Mucosa of descending colon (tissue), 3 donors: ENCODE results near the gene SRMS. TPM values are rescaled to one million over a fixed set of nuclear protein-coding genes. Genes with fewer than 3 reads are reported as not detected.

Source experiments
- ATAC-seq: fragments of 200-7000 bp; cut with Tn5 transposase; one replicate; pipeline ENCODE4 v1.9.1; 2020; ENCODE audit warnings: mild to moderate bottlenecking, moderate library complexity
- DNase-seq, 3 donors: peaks; one replicate each; pipeline ENCODE4 v3.0.0-alpha.2; 2020
- H3K36me3 ChIP-seq: fragments of 200-600 bp; one replicate; pipeline ENCODE4 v1.8.0; 2021; ENCODE audit warnings: low read depth, mild to moderate bottlenecking
- H3K4me1 ChIP-seq: fragments of 200-600 bp; one replicate; pipeline ENCODE4 v1.8.0; 2021; ENCODE audit warnings: low read depth, mild to moderate bottlenecking
- H3K4me3 ChIP-seq: fragments of 200-600 bp; one replicate; pipeline ENCODE4 v1.8.0; 2021; ENCODE audit warnings: mild to moderate bottlenecking
- H3K9me3 ChIP-seq: fragments of 200-600 bp; one replicate; pipeline ENCODE4 v1.8.0; 2021; ENCODE audit warnings: mild to moderate bottlenecking
- CTCF ChIP-seq: fragments of 200-600 bp; IDR thresholded peaks from one replicate; pipeline ENCODE4 v1.8.0; 2022; ENCODE audit warnings: antibody characterized with exemption, mild to moderate bottlenecking
- intact Hi-C, 2 donors: fragments of 100-400 bp; cut with DNase I in 1 of 2; cut with micrococcal nuclease in 1 of 2; formaldehyde crosslinking; loops; one replicate each; pipeline versions ENCODE4 v1.11.0 to v1.11.1; 2022; cut with DNase I, micrococcal nuclease
- total RNA-seq, 3 donors: library from RNA; stranded (reverse); fragmentation: NEBNext Ultra II Directional in 2 of 3; extraction: Animal tissue kit (Norgen Biotek cat#: 25700) in 2 of 3; gene quantifications; one replicate each; pipeline versions ENCODE4 v1.2.1 to v1.2.4, GENCODE V29; 2021 to 2023
- donor health status: DM: no; HTN: no; CAD: no; lungs with moderate emphysema.
- donor health status: DM: no; HTN: no; CAD: no.
- donor health status: DM: no; HTN: yes; CAD: no.

Gene SRMS
- total RNA-seq, 3 donors from 2014 or later: 0.25 to 0.52 (median 0.27) TPM

GRCh38 chr20:63529861-63530787 is 17.4 kb downstream of the SRMS start:
- H3K4me3 ChIP-seq: no peak overlapping the region
- DNase-seq (peak; percentile 6 to 62 (median 50)), ATAC-seq (no peak)
- peaks cover 21% of the 10 kb centered on the region for H3K4me1 ChIP-seq
- intact Hi-C loops: no loop called here
- no peaks in the 10 kb centered on the region for H3K36me3 ChIP-seq
- TF ChIP-seq CTCF: no peak
- H3K9me3 ChIP-seq: no peaks in the 10 kb centered on the region

- intact Hi-C loops: no loop called here
- peak in 1 of 3 donors; percentile 53 for DNase-seq
- Histone ChIP-seq H3K4me1 (peaks cover 13% of the 10 kb centered on the region), H3K4me3 (no peak overlapping the region), H3K9me3 (no peaks in the 10 kb centered on the region), H3K36me3 (no peaks in the 10 kb centered on the region)
- no peak for TF ChIP-seq CTCF
- no peak for ATAC-seq
Measured at GRCh38 chr20:63529180-63529860, 18.2 kb downstream of the SRMS start.

- intact Hi-C loops: no loop called here
- ATAC-seq (no peak), DNase-seq (peak in 1 of 3 donors; percentile 27)
- no peaks in the 10 kb centered on the region for H3K36me3 ChIP-seq
- TF ChIP-seq CTCF: no peak
- H3K4me3 ChIP-seq: no peak overlapping the region
- H3K9me3 ChIP-seq: peaks cover 2% of the 10 kb centered on the region
- H3K4me1 ChIP-seq: peaks cover 10% of the 10 kb centered on the region
Measured at GRCh38 chr20:63527184-63527583, 20.4 kb downstream of the SRMS start.

- Histone ChIP-seq H3K4me3 (no peak overlapping the region), H3K9me3 (peaks cover 2% of the 10 kb centered on the region), H3K4me1 (peaks cover 11% of the 10 kb centered on the region), H3K36me3 (no peaks in the 10 kb centered on the region)
- DNase-seq (peak in 2 of 3 donors; percentile 46 to 60), ATAC-seq (peak; percentile 33)
- TF ChIP-seq CTCF: no peak
- intact Hi-C loops: no loop called here
Measured at GRCh38 chr20:63525971-63526370, 21.6 kb downstream of the SRMS start.

GRCh38 chr20:63525185-63525584 is 22.4 kb downstream of the SRMS start:
- DNase-seq: no peak
- no peak for TF ChIP-seq CTCF
- Histone ChIP-seq H3K4me3 (no peak overlapping the region), H3K36me3 (no peaks in the 10 kb centered on the region), H3K9me3 (peaks cover 2% of the 10 kb centered on the region), H3K4me1 (peaks cover 11% of the 10 kb centered on the region)
- no peak for ATAC-seq
- intact Hi-C loops: no loop called here
